ENCODE data around the gene SRC. TPM values are rescaled to one million over a fixed set of nuclear protein-coding genes. Genes with fewer than 3 reads are reported as not detected.

SRC gene
- total and polyA plus RNA-seq, 7 donors: 0.86 to 3.0 (median 1.3) TPM

DNA sequence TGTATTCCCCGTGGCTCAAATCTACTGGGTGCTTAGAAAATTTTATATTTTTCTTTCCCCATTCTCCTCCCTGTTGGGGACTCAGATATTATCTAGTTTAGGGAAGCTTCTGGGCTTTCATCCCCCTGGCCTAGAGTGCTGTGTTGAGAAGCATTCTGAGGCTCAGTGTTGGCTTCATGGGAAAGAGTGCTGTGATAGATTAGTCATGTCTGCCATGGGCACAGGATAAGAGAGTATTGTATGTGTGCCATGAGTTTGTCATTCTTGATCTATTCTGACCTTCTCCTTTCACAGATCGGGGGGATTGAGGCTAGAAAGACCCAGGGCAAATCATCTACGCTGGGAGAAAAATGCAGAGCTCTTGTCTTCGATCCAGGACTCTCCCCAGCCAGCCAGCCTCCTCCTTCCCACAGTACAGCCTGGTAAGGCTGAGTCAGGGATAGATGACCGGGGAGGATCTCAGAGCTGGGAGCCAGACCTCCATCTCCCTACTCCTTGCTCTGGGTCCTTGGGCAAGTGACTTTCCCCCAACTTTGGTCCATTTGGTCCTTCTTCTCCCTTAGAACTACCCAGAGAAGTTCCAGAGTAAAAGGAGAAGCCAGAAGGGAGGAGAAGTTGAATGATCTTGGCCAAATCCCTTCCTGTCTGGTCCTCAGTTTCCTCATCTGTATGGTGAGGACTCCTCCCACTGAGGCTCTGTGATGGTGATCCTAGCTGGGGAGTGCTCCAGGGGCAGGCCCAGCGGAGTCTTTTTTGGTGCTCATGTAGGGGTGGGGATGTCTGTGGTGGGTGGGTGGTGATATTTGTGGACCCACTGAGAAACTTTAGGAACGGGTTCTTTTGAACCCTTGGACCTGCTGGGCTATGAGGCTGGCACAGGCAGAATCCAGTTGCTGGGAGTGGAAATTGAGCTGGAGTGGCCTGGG, 5.0 kb downstream of the SRC start:
- TF ChIP-seq, protein P1, sequence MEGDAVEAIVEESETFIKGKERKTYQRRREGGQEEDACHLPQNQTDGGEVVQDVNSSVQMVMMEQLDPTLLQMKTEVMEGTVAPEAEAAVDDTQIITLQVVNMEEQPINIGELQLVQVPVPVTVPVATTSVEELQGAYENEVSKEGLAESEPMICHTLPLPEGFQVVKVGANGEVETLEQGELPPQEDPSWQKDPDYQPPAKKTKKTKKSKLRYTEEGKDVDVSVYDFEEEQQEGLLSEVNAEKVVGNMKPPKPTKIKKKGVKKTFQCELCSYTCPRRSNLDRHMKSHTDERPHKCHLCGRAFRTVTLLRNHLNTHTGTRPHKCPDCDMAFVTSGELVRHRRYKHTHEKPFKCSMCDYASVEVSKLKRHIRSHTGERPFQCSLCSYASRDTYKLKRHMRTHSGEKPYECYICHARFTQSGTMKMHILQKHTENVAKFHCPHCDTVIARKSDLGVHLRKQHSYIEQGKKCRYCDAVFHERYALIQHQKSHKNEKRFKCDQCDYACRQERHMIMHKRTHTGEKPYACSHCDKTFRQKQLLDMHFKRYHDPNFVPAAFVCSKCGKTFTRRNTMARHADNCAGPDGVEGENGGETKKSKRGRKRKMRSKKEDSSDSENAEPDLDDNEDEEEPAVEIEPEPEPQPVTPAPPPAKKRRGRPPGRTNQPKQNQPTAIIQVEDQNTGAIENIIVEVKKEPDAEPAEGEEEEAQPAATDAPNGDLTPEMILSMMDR (IDR thresholded peaks at IDR 0.05): no peak
- WGBS, 3 donors: 78 to 91% (median 89%) methylated on average over 7 of the region's 7 CpGs

DNA sequence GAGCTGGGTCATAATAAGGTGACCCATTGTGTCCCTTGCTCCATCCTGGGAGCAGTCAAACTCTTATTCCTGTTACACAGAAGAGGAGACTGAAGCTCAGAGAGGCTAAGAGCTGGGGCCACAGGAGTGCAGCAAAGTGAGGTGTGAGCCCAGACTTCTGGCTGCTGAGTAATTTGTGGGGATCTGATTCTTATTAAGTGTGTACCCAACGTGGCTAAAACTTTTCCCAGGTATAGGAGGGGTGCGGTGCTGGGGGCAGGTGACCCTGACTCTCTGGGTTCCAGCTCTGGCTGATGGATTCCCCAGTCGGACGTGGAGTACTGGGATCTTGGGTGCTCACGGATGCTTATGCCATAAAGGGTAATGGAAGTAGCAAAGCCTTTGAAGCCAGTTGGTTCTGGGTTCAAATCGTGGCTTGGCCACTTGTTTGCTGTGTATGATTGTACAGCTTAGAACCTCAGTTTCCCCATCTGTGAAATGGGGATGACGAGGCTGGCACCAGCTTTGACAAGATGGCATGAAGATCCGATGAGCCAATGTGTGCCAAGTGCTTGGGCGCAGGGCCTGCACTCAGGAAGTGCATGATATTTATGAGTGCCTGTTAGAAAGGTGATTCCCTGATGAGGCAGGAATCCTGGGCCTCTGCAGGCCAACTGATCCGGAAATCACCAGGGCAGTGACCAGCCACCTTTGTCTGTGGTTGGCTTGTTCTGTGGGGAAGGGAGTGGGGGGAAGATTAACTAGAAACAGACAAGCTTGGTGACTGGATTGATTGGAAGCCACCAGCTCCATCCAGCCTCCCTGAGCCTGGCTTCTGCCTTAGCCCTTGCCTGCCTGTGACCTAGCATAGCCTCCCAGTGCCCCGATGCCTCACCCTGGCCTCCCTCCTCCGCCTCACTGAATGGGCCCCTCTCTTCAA, 6.0 kb downstream of the SRC start:
- TF ChIP-seq, protein P1 (IDR thresholded peaks at IDR 0.05): no peak
- H3K27ac ChIP-seq: no peak overlapping the region
- no peak for ATAC-seq
- no peaks in the 10 kb centered on the region for H3K36me3 ChIP-seq (ENCODE audit: insufficient read depth in 1 of 2, low read depth in 1 of 2)
- no peak for DNase-seq
- H3K27me3 ChIP-seq (ENCODE audit: insufficient read depth in 3 of 3, low read length in 2 of 3): peaks cover 0 to 5% (median 0%) of the 10 kb centered on the region in 3 donors
- no peaks in the 10 kb centered on the region for H3K9me3 ChIP-seq
- intact Hi-C loops (cut with DNase I): no loop called here
- WGBS, 3 donors: 75 to 90% (median 86%) methylated on average over 12 of the region's 12 CpGs
- no peak overlapping the region for H3K4me3 ChIP-seq
- no peaks in the 10 kb centered on the region for H3K4me1 ChIP-seq

More for the DNA sequence above, 5.0 kb downstream of the SRC start:
- no peaks in the 10 kb centered on the region for H3K36me3 ChIP-seq (ENCODE audit: insufficient read depth in 1 of 2, low read depth in 1 of 2)
- H3K27ac ChIP-seq: no peak overlapping the region
- H3K27me3 ChIP-seq (ENCODE audit: insufficient read depth in 3 of 3, low read length in 2 of 3): peaks cover 0 to 5% (median 5%) of the 10 kb centered on the region in 3 donors
- DNase-seq (no peak), ATAC-seq (no peak)
- intact Hi-C loops (cut with DNase I): no loop called here
- H3K9me3 ChIP-seq: no peaks in the 10 kb centered on the region
- no peak overlapping the region for H3K4me3 ChIP-seq
- H3K4me1 ChIP-seq: no peaks in the 10 kb centered on the region

DNA sequence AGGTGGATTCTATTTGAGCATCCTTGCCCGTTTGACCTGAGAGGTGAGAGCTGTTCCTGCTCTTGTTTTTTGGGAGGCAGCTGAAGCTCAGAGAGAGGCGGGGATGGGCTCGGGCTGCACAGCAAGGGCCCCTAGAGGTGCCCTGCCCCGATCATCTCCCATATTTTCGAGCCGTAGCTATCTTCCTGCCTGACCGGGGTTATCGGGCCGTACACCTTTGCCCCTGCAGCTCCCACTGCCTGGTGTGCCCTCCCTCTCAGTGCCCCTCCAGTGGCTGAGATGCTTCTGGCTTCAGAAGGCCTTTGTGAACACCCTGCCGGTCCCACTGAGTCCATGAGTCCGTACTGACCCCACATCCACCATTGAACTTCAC, 6.7 kb downstream of the SRC start:
- ATAC-seq: no peak
- Histone ChIP-seq H3K9me3 (no peaks in the 10 kb centered on the region), H3K27ac (no peak overlapping the region), H3K27me3 (ENCODE audit: insufficient read depth in 3 of 3, low read length in 2 of 3) (peaks cover 0 to 5% (median 0%) of the 10 kb centered on the region in 3 donors), H3K4me1 (no peaks in the 10 kb centered on the region), H3K36me3 (ENCODE audit: insufficient read depth in 1 of 2, low read depth in 1 of 2) (no peaks in the 10 kb centered on the region), H3K4me3 (no peak overlapping the region)
- intact Hi-C loops (cut with DNase I): no loop called here
- no peak for DNase-seq
- WGBS, 3 donors: 83 to 94% (median 91%) methylated on average over 11 of the region's 11 CpGs
- TF ChIP-seq, protein P1 (IDR thresholded peaks at IDR 0.05): no peak

DNA sequence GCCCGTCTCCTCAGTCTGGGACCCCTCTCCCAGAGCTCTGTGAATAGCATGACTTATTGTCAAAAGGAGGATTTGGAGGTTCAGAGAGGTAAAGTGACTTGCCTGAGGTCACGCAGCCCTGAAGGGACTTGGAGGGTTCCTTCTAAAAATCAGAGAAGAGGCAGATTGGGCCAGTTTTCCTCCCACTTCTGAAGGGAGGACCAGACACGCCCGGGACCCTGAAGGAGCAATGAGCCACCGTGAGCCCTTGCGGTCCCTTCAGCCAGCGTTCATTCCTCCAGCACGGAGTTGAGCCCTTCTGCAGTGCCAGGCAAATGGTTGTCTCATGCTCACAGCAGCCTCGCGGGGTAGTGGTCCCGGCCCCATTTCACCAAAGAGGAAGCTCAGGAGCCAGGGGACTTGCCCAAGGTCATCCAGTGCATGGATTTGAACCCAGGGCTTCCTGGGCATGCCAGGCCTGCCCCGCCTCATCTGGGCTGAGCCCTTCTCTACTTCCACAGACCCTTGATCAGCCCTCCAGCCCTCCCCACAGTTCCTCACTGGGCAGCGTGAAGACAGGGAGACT, 7.4 kb downstream of the SRC start:
- Histone ChIP-seq H3K27me3 (ENCODE audit: insufficient read depth in 3 of 3, low read length in 2 of 3) (peaks cover 0 to 5% (median 0%) of the 10 kb centered on the region in 3 donors), H3K9me3 (no peaks in the 10 kb centered on the region), H3K4me1 (no peaks in the 10 kb centered on the region), H3K4me3 (no peak overlapping the region), H3K36me3 (ENCODE audit: insufficient read depth in 1 of 2, low read depth in 1 of 2) (no peaks in the 10 kb centered on the region), H3K27ac (no peak overlapping the region)
- DNase-seq: no peak
- TF ChIP-seq, protein P1 (IDR thresholded peaks at IDR 0.05): no peak
- intact Hi-C loops (cut with DNase I): no loop called here
- ATAC-seq: no peak
- WGBS, 3 donors: 93 to 95% (median 94%) methylated on average over 13 of the region's 13 CpGs

Measured in psoas muscle (tissue), 8 donors.